Transverse colon (tissue), 3 donors: ENCODE data around the gene INSC.

Source experiments
- POLR2A ChIP-seq: fragments of 450-650 bp; IDR thresholded peaks from one replicate; pipeline ENCODE4 v1.6.1; 2016; ENCODE audit warnings: antibody characterized with exemption, mild to moderate bottlenecking, moderate library complexity
- POLR2AphosphoS5 ChIP-seq, 3 donors: sonication (generic); formaldehyde crosslinking; IDR thresholded peaks; one replicate each; pipeline ENCODE4 v1.6.1; 2016; ENCODE audit warnings: antibody characterized with exemption in 3 of 3

DNA sequence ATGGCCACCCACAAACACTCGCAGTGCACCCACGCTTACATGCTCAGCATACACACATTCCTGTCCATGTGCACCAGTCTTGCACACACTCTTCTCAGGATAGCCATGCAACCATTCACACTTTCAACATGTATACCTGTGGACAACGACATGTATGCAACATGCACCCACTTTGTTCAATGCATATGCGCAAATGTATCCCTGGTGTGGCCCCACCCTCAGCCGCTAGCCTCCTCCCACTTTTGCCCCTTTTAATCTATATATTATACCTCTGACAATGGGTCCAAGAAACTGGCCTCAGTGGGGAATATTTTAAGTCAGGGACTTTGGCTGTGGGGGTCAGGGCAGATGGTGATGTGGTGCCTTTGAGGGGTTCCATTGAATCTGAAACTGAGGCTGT lies 963 bp downstream of the INSC start:
- TF ChIP-seq POLR2AphosphoS5 (IDR thresholded peaks at IDR 0.05) (no peak), POLR2A (no peak)
